Naive thymus-derived CD4-positive, alpha-beta T cell (primary cell): ENCODE data around the gene TMEM45A. TPM values are rescaled to one million over a fixed set of nuclear protein-coding genes. Genes with fewer than 3 reads are reported as not detected.
"Not testable (repeated sequence)": the region's sequence is repeated elsewhere in the genome, so short reads cannot be mapped to it uniquely, and the experiment has no call there.

ENCODE experiments used
- ATAC-seq: fragments of 150-1000 bp; cut with Tn5 transposase; 2 replicates; pipeline ENCODE4 v1.10.0; 2021; ENCODE audit warnings: mild to moderate bottlenecking, moderate library complexity
- CTCF ChIA-PET: fragments of 350-600 bp; sonication (Branson Sonifier 250); formaldehyde crosslinking; loops from one replicate; lab custom pipeline; 2021; ENCODE audit warnings: antibody characterized with exemption; lab: Charles Lee
- POLR2A ChIA-PET: fragments of 350-600 bp; sonication (Branson Sonifier 250); formaldehyde crosslinking; loops from one replicate; lab custom pipeline; 2021; ENCODE audit warnings: antibody characterized with exemption, inconsistent platforms; lab: Charles Lee
- DNase-seq, 9 donors: peaks; one replicate each; pipeline versions ENCODE4 v3.0.0 to v3.0.0-alpha.2; 2020 to 2022; ENCODE audit warnings: mixed read lengths in 1 of 9
- H3K27ac ChIP-seq: one replicate; pipeline ENCODE4 v1.7.0; 2013; ENCODE audit warnings: mild to moderate bottlenecking, low read depth, low read length, moderate library complexity
- H3K27me3 ChIP-seq, 2 donors: one replicate each; pipeline ENCODE4 v1.7.0; 2013; ENCODE audit warnings: low read length in 2 of 2, mild to moderate bottlenecking in 2 of 2, moderate library complexity in 2 of 2; ENCODE audit not compliant: control insufficient read depth in 2 of 2, insufficient read depth in 2 of 2
- H3K36me3 ChIP-seq, 3 experiments: 1 replicate in 2 of 3; 2 replicates in 1 of 3; pipeline ENCODE4 v1.7.0; 2013; ENCODE audit warnings: low read length in 3 of 3, mild to moderate bottlenecking in 3 of 3, moderate library complexity in 1 of 3; ENCODE audit not compliant: insufficient read depth in 3 of 3, control insufficient read depth in 2 of 3
- H3K4me1 ChIP-seq, 2 donors: one replicate each; pipeline ENCODE4 v1.7.0; 2013; ENCODE audit warnings: low read length in 2 of 2, mild to moderate bottlenecking in 2 of 2, moderate library complexity in 1 of 2; ENCODE audit not compliant: control insufficient read depth in 2 of 2, insufficient read depth in 2 of 2
- H3K4me3 ChIP-seq: 2 replicates; pipeline ENCODE4 v1.7.0; 2013; ENCODE audit warnings: mild to moderate bottlenecking, low read length
- H3K9me3 ChIP-seq, 3 experiments: 1 replicate in 2 of 3; 2 replicates in 1 of 3; pipeline ENCODE4 v1.7.0; 2013; ENCODE audit warnings: low read length in 3 of 3; ENCODE audit not compliant: control insufficient read depth in 2 of 3
- H3K27ac Mint-ChIP-seq, 9 donors: one replicate each; pipeline ENCODE4 v1.8.0; 2020 to 2022; ENCODE audit warnings: mixed read lengths in 9 of 9, mild to moderate bottlenecking in 8 of 9, moderate library complexity in 5 of 9, inconsistent platforms in 2 of 9
- H3K27me3 Mint-ChIP-seq, 5 donors: one replicate each; pipeline ENCODE4 v1.8.0; 2021 to 2022; ENCODE audit warnings: mixed read lengths in 5 of 5, mild to moderate bottlenecking in 1 of 5
- H3K36me3 Mint-ChIP-seq, 5 donors: one replicate each; pipeline ENCODE4 v1.8.0; 2020 to 2022; ENCODE audit warnings: mixed read lengths in 5 of 5, mild to moderate bottlenecking in 3 of 5, inconsistent platforms in 1 of 5
- H3K4me1 Mint-ChIP-seq, 7 donors: one replicate each; pipeline ENCODE4 v1.8.0; 2020 to 2022; ENCODE audit warnings: mixed read lengths in 7 of 7, mild to moderate bottlenecking in 3 of 7, inconsistent platforms in 1 of 7
- H3K4me3 Mint-ChIP-seq, 10 donors: one replicate each; pipeline ENCODE4 v1.8.0; 2020 to 2022; ENCODE audit warnings: mild to moderate bottlenecking in 10 of 10, mixed read lengths in 10 of 10, moderate library complexity in 6 of 10, inconsistent platforms in 2 of 10
- H3K9me3 Mint-ChIP-seq, 11 donors: one replicate each; pipeline ENCODE4 v1.8.0; 2020 to 2022; ENCODE audit warnings: mixed read lengths in 11 of 11, mild to moderate bottlenecking in 4 of 11, inconsistent platforms in 1 of 11, moderate library complexity in 1 of 11
- intact Hi-C, 2 donors: fragments of 100-400 bp; cut with micrococcal nuclease; formaldehyde crosslinking; loops; one replicate each; pipeline ENCODE4 v1.15.1; 2023
- polyA plus RNA-seq, 2 donors: library from polyadenylated mRNA; unstranded; fragments of 300-500 nt; fragmentation: Illumina TruSeq; gene quantifications; one replicate each; pipeline ENCODE4 v1.2.3, GENCODE V29; 2021
- total RNA-seq, 6 experiments: library from RNA in 5 of 6; stranded (reverse) in 5 of 6; gene quantifications; 1 replicate in 5 of 6; 2 replicates in 1 of 6; pipeline ENCODE4 v1.2.3 and lab custom pipeline; 2021 to 2026

TMEM45A gene
- total and polyA plus RNA-seq, 7 experiments from 2014 or later, result 0.11 to 0.44 (median 0.21) TPM; not detected in 2

DNA sequence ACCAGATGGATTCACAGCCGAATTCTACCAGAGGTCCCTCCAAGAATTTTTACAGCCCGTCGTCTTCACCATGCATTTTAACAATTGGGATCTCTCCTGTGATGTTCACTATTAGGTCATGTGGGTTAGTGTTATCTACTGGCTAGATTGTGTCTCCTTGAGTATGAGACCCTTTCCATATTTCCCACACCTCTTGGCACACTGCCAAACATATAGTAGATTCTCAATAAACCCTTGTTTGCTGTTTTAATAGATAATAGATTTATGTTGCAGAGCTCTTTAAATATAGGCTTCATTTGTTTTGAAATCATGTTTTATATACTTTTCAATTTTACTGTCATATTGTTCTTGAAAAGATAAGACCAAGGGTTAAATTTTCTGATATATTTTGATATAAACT is 82.1 kb downstream of the TMEM45A start:
- H3K4me1 ChIP-seq, result no peaks in the 10 kb centered on the region
- H3K27me3 ChIP-seq, result no peaks in the 10 kb centered on the region
- H3K27ac ChIP-seq, result no peak overlapping the region
- no peak for ATAC-seq
- Mint-ChIP-seq H3K27ac (no peak overlapping the region), H3K4me1 (no peaks in the 10 kb centered on the region), H3K36me3 (peaks cover 0 to 4% (median 0%) of the 10 kb centered on the region in 5 donors), H3K9me3 (no peaks in the 10 kb centered on the region), H3K4me3 (no peak overlapping the region), H3K27me3 (peaks cover 0 to 12% (median 5%) of the 10 kb centered on the region in 5 donors)
- intact Hi-C loops, result no loop called here
- POLR2A ChIA-PET, result no interaction called here
- no peaks in the 10 kb centered on the region for H3K36me3 ChIP-seq
- no peak overlapping the region for H3K4me3 ChIP-seq
- CTCF ChIA-PET, result interaction anchor here (0.7 kb wide), 1 partner anchor 743 kb away, joined by 3 read pairs; no protein-coding TSS in a partner anchor
- DNase-seq, result no peak
- H3K9me3 ChIP-seq, result no peaks in the 10 kb centered on the region

DNA sequence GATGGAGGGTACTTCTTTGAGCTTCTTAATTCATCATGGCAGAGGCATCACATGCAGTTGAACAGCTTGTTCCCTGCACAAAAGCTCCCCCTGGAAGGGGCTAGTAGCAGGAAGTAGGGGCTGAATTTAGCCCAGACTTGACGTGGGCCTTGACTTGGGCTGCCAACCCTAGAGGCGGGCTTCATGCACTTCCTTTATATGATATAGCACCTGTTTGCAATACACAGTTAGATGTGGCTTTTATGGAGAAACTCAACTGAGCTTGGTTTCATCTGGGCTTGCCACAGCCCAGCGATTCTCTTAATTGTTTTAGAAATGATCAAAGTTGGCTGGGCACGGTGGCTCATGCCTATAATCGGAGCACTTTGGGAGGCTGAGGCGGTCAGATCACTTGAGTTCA is 83.3 kb downstream of the TMEM45A start:
- Mint-ChIP-seq H3K4me3 (no peak overlapping the region), H3K27me3 (peaks cover 0 to 12% (median 11%) of the 10 kb centered on the region in 5 donors), H3K9me3 (no peaks in the 10 kb centered on the region), H3K27ac (no peak overlapping the region), H3K36me3 (peaks cover 0 to 4% (median 0%) of the 10 kb centered on the region in 5 donors), H3K4me1 (no peaks in the 10 kb centered on the region)
- DNase-seq (no peak), ATAC-seq (no peak)
- intact Hi-C loops, result no loop called here
- POLR2A ChIA-PET, result no interaction called here
- CTCF ChIA-PET, result interaction anchor here (1.6 kb wide), 1 partner anchor 14 kb away, joined by 3 read pairs; no protein-coding TSS in a partner anchor
- Histone ChIP-seq H3K9me3 (no peaks in the 10 kb centered on the region), H3K4me3 (no peak overlapping the region), H3K27me3 (no peaks in the 10 kb centered on the region), H3K4me1 (no peaks in the 10 kb centered on the region), H3K36me3 (no peaks in the 10 kb centered on the region), H3K27ac (no peak overlapping the region)

- Mint-ChIP-seq H3K4me1 (no peaks in the 10 kb centered on the region), H3K4me3 (no peak overlapping the region), H3K9me3 (no peaks in the 10 kb centered on the region), H3K36me3 (peaks cover 0 to 4% (median 0%) of the 10 kb centered on the region in 5 donors), H3K27ac (no peak overlapping the region), H3K27me3 (peaks cover 0 to 18% (median 12%) of the 10 kb centered on the region in 5 donors)
- H3K27ac ChIP-seq, result no peak overlapping the region
- no peak for DNase-seq
- H3K9me3 ChIP-seq, result no peaks in the 10 kb centered on the region
- ATAC-seq, result no peak
- H3K27me3 ChIP-seq, result no peaks in the 10 kb centered on the region
- H3K4me1 ChIP-seq, result no peaks in the 10 kb centered on the region
- intact Hi-C loops, result no loop called here
- POLR2A ChIA-PET, result no interaction called here
- CTCF ChIA-PET, result interaction anchor here (1.6 kb wide), 1 partner anchor 12 kb away, joined by 3 read pairs; no protein-coding TSS in a partner anchor
- H3K4me3 ChIP-seq, result no peak overlapping the region
- H3K36me3 ChIP-seq, result no peaks in the 10 kb centered on the region
These were observed 85.1 kb downstream of the TMEM45A start for GRCh38 chr3:100577382-100578008.

- DNase-seq (no peak), ATAC-seq (no peak)
- intact Hi-C loops, result no loop called here
- no peak overlapping the region for H3K4me3 ChIP-seq
- H3K27me3 ChIP-seq, result no peaks in the 10 kb centered on the region
- Mint-ChIP-seq H3K4me1 (no peaks in the 10 kb centered on the region), H3K27me3 (peaks cover 0 to 21% (median 12%) of the 10 kb centered on the region in 5 donors), H3K9me3 (no peaks in the 10 kb centered on the region), H3K4me3 (no peak overlapping the region), H3K27ac (no peak overlapping the region), H3K36me3 (peaks cover 0 to 4% (median 0%) of the 10 kb centered on the region in 5 donors)
- POLR2A ChIA-PET, result no interaction called here
- H3K4me1 ChIP-seq, result no peaks in the 10 kb centered on the region
- no peaks in the 10 kb centered on the region for H3K36me3 ChIP-seq
- CTCF ChIA-PET, result no interaction called here
- no peak overlapping the region for H3K27ac ChIP-seq
- H3K9me3 ChIP-seq, result no peaks in the 10 kb centered on the region
These were observed 86.2 kb downstream of the TMEM45A start for GRCh38 chr3:100578646-100579045.

DNA sequence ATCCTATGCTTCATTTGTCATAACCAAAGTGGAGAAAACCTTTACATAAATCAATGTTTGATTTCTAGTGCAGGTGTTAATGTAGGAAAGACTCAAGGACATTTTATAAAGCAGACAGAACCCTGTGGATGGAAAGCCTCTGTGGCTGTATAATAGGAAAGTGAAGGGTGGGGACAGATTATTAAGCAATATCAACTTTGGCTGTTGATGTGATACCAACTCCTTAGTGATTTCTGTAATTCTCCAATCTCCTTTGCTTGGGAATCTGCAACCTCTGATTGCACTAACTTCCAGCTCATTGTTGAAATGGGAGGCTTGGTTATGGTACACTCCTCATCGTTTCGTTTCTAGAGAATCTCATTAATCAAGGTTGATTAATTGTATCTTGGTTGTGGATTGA is 87.7 kb downstream of the TMEM45A start:
- intact Hi-C loops, result no loop called here
- H3K4me3 ChIP-seq, result no peak overlapping the region
- Mint-ChIP-seq H3K9me3 (no peaks in the 10 kb centered on the region), H3K27ac (no peak overlapping the region), H3K36me3 (no peaks in the 10 kb centered on the region), H3K4me1 (no peaks in the 10 kb centered on the region), H3K4me3 (no peak overlapping the region), H3K27me3 (peaks cover 0 to 26% (median 5%) of the 10 kb centered on the region in 5 donors)
- no peak for ATAC-seq
- no peaks in the 10 kb centered on the region for H3K36me3 ChIP-seq
- POLR2A ChIA-PET, result no interaction called here
- CTCF ChIA-PET, result interaction anchor here (1.2 kb wide), 1 partner anchor 10 kb away, joined by 6 read pairs; no protein-coding TSS in a partner anchor
- no peaks in the 10 kb centered on the region for H3K9me3 ChIP-seq
- no peaks in the 10 kb centered on the region for H3K27me3 ChIP-seq
- no peaks in the 10 kb centered on the region for H3K4me1 ChIP-seq
- H3K27ac ChIP-seq, result no peak overlapping the region
- no peak for DNase-seq

DNA sequence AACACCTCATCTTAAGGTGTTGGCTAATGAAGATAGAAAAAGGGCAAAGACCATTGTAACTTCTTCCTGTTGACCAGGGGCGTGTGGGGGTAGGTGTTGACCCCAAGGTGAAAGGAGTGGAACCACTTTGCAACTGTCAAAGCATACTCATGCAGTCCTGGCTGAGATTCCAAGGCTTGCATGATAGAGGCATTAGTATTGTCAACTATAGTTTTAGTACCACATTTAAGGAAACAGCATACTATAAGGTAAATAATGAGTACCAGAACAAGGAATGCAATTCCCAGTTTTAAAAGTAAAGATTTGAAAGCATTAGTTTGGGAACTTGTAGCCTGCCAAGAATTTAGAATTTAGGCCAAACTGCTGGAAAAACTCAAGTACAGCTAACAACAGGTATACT is 89.2 kb downstream of the TMEM45A start:
- intact Hi-C loops, result no loop called here
- Mint-ChIP-seq H3K36me3 (no peaks in the 10 kb centered on the region), H3K4me3 (no peak overlapping the region), H3K9me3 (no peaks in the 10 kb centered on the region), H3K27ac (no peak overlapping the region), H3K27me3 (peaks cover 0 to 26% (median 5%) of the 10 kb centered on the region in 5 donors), H3K4me1 (no peaks in the 10 kb centered on the region)
- DNase-seq (no peak), ATAC-seq (no peak)
- Histone ChIP-seq H3K9me3 (no peaks in the 10 kb centered on the region), H3K4me3 (no peak overlapping the region), H3K36me3 (no peaks in the 10 kb centered on the region), H3K4me1 (no peaks in the 10 kb centered on the region), H3K27ac (no peak overlapping the region), H3K27me3 (no peaks in the 10 kb centered on the region)
- ChIA-PET CTCF (no interaction called here), POLR2A (no interaction called here)

GRCh38 chr3:100582157-100582556 is 89.7 kb downstream of the TMEM45A start:
- peaks cover 0 to 26% (median 5%) of the 10 kb centered on the region in 5 donors for H3K27me3 Mint-ChIP-seq
- H3K4me1 Mint-ChIP-seq, ATAC-seq, DNase-seq, POLR2A ChIA-PET, intact Hi-C loops, H3K27ac ChIP-seq, H3K9me3 ChIP-seq, H3K36me3 ChIP-seq, H3K36me3 Mint-ChIP-seq, H3K4me3 ChIP-seq, H3K4me1 ChIP-seq, H3K4me3 Mint-ChIP-seq, CTCF ChIA-PET, H3K27me3 ChIP-seq, H3K9me3 Mint-ChIP-seq, H3K27ac Mint-ChIP-seq: not testable (repeated sequence)
